AG08396 (cell line): ENCODE results near the gene FAM131C.
A peak's percentile ranks its signal among the peaks of the same experiment; 100 is the strongest.
"Not testable (repeated sequence)": the region's sequence is repeated elsewhere in the genome, so short reads cannot be mapped to it uniquely, and the experiment has no call there.

Experiments used
- DNase-seq: peaks from one replicate; pipeline ENCODE4 v3.0.0; 2012; ENCODE audit warnings: low spot score, mixed read lengths

FAM131C gene

DNA sequence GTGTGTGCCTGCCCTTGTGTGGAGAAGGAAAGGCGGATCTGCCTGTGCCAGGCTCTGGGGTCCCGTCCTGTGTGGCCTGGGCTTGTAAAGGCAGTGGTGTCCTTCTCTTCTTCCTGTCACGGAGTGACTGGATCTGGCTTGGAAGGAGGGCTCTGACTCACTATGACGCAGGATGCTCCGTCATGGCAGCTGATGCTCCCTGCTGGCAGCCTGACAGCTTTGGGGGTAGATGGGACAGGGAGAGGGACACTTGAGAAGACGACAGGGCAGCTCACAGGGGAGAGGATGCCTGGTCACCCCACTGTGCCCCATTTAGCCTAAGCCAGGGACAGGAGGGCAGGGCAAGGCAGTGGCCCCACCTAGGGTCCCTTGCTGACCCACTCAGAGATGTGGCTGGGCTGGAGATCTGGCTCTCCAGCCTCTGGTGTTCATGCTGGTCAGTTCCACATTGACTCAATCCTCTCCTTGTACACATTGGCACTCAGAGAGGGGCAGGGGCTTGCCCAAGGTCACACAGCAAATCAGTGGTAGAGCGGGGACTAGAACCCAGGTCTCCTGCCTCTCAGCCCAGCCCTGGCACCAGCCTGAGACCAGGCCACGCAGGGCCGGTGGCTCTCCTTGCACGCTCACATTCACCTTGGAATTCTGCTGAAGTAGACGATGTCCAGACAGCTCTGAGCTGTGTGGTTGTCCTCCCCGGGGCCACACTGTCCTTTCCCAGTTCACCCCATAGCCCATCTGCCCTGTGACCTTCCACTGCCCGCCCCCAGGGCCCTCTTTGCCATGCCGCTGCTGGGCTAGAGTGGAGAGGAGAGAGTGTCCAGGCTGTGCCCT, 2.8 kb upstream of the FAM131C start:
- peak; percentile 92 for DNase-seq

GRCh38 chr1:16075337-16076030, 2.0 kb upstream of the FAM131C start:
- peak; percentile 74 for DNase-seq

GRCh38 chr1:16074217-16074616, 766 bp upstream of the FAM131C start:
- DNase-seq: no peak

GRCh38 chr1:16072616-16073484, 601 bp downstream of the FAM131C start:
- DNase-seq: no peak

GRCh38 chr1:16072095-16072494, 1.4 kb downstream of the FAM131C start:
- no peak for DNase-seq

GRCh38 chr1:16071614-16072013, 1.8 kb downstream of the FAM131C start:
- no peak for DNase-seq

GRCh38 chr1:16070640-16071355, 2.7 kb downstream of the FAM131C start:
- no peak for DNase-seq

DNA sequence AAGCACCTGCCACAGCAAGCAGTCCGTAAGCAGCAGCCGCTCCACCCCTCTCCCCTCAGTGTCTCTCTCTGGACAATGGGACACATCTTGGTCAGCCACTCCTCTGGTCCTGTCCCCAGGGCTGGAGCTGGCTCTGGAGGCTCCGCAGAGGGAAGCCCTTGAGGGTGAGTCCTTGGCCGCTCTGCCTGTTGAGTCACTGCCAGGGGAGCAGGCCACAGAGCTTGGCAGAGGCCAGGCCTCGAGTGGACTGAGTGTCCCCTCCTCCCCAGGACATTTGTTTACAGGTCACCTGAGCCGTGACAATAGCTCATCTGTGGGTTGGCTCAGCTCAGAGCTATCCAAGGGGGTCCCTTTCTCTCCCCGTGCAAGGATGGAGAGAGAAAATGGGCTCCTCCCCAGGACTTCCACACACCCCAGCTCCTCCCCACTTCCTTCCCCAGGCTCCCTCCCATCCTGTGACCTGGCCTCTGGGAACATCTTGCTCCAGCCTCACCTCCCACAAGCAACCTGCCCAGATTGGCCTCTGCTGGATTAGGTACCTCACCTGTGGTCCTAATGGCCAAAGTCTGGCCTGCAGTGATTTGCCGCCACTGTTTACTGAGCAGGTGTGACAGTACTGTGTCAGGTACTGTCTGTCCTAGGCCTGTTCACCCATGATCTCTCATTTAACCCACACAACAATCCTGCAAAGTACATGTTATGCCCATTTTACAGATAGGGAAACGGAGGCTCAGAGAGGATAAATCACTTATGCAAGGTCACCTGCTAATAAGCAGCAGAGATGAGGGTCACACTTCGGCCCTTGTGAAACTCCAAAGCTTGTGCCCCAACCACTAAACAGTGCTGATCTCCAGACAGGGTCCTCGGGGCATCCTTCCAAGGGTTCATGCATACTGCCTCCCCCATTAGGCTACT, 4.8 kb downstream of the FAM131C start:
- DNase-seq: peak; percentile 63

DNA sequence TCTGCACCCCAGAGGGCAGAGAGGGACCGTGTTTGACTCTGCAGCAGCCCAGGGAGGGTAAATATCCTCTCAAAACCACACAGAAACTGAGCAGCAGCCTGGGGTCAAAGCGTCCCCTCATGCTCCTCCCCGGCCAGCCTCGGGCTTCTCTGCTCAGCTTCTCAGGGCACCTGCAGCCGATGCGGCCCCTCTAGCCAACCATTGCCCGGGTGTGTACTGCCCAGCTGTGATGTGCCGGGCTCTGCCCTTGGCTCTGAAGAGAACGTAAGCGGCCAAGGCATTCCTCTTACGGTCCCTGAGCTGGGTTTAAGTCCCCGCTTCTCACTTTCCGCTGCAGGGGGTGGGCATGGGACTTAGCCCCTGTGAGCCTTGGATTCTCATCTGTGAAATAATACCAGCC, 5.5 kb downstream of the FAM131C start:
- DNase-seq: no peak

GRCh38 chr1:16067127-16067768, 6.2 kb downstream of the FAM131C start:
- DNase-seq: no peak

- no peak for DNase-seq
Observed at GRCh38 chr1:16066245-16066644, 7.2 kb downstream of the FAM131C start.

- no peak for DNase-seq
Observed at GRCh38 chr1:16065269-16065576, 8.2 kb downstream of the FAM131C start.

- DNase-seq: no peak
Observed at GRCh38 chr1:16064536-16065268, 8.7 kb downstream of the FAM131C start.

- no peak for DNase-seq
Observed at GRCh38 chr1:16063921-16064320, 9.5 kb downstream of the FAM131C start.

DNA sequence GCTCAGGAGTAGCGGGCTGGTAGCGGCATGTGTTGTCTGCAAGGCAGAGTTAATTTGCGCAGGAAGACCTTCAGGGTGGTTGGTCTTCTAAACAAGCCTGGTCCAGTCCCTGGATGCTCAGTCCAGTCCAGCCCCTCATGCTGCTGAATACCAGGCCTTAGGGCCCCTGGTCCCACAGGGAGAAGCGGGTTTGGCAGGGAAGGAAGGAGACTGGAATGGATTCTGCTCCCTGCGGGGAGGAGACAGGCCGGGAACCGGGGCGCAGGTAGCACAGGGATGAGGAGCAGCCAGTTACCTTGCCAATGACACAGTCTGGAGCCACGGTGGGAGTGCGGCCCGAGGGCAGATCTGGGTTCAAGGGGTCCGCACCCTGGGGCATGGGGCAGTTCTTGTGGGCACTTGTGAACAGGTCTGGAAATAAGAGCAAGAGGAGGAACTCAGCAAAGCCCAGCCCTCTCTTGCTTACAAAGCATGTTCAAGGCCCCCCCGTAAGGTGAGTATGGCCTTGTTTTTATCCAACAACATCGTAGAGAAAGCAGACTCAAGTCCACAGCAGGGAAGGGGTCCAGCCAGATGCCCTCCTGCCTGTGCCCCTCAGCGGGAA, 10.1 kb downstream of the FAM131C start:
- no peak for DNase-seq

- DNase-seq: not testable (repeated sequence)
Observed at GRCh38 chr1:16062687-16063075, 10.8 kb downstream of the FAM131C start.

DNA sequence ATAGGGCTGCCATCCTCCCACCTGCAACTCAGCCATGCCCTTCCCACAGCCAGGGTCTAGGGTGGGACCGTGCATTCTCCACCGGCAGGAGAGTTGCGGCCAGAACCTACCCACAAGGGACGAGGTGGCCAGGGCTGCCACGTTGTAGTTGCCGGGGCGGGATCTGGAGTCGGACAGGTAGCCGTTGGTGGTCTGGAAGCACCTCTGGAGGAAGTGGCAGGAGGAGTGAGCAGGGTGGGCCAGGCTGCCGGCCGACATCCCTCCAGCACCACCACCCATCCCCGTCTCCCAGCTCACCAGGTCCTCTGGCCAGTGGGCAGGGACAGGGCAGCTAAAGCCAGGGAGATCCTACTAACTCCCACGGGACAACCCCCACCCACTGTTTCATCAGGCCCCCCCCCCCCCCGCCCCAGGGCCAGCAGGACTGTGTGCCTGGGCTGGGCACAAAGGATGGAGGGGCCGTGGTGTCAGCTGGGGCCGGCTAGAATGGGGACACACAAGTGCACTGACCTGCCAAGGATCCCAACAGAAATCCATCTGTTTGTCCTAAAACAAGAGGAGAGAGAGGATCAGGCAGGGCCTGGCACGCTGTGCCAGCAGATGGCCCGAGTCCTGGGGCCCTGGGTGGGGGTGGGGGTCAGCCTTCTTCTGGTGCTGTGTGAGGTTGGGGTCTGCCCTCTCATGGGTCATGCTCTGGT, 11.3 kb downstream of the FAM131C start:
- DNase-seq: not testable (repeated sequence)

GRCh38 chr1:16061266-16061665, 12.2 kb downstream of the FAM131C start:
- no peak for DNase-seq
